ENCODE results near the gene ZNF669.

Gene ZNF669

GRCh38 chr1:247111700-247112478, 7.7 kb upstream of the ZNF669 start:
- DNase-seq (ENCODE audit: low read depth, low spot score): no peak
- Histone ChIP-seq H3K36me3 (ENCODE audit: control insufficient read depth, insufficient read depth, low read length) (no peaks in the 10 kb centered on the region), H3K27me3 (ENCODE audit: control insufficient read depth, insufficient read depth, low read length) (peaks cover 4% of the 10 kb centered on the region), H3K27ac (ENCODE audit: low read length) (no peak overlapping the region), H3K4me3 (ENCODE audit: low read length) (peak overlapping the region; percentile 67; the same call in 1 of the 2 replicates), H3K9me3 (ENCODE audit: control insufficient read depth, insufficient read depth, low read length) (no peaks in the 10 kb centered on the region), H3K4me1 (ENCODE audit: control insufficient read depth, insufficient read depth, low read length) (no peaks in the 10 kb centered on the region; the same call in none of the 2 replicates)
- no CpG with 5 or more reads among the region's 78 CpGs for WGBS (ENCODE audit: insufficient coverage, insufficient read length)

DNA sequence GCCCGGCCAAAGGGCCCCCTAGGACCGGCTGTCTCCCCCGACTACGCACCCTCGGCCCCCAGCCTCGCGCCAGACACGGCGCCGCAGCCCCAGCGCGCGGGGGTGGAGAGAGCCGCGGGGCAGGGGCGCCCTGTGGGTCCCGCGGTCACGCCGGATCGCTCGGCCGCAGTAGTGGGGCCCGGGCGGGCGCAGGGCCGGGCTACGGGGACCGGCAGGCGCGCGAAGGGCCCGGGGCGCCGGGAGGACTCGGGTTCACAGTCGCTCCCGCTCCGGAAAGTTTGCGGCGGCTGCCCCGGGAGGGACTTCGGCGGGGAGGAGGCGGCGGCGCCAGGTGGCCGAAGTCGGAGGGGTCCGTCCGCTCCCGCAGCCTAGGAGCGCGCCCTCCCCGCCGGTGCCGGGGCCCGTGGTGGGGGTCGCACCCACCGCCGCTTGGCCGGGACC, 7.1 kb upstream of the ZNF669 start:
- H3K27ac ChIP-seq (ENCODE audit: low read length): no peak overlapping the region
- H3K4me3 ChIP-seq (ENCODE audit: low read length): peak overlapping the region; percentile 67; the same call in 1 of the 2 replicates

GRCh38 chr1:247110627-247111258, 6.6 kb upstream of the ZNF669 start:
- Histone ChIP-seq H3K4me3 (ENCODE audit: low read length) (peak overlapping the region; percentile 67; the same call in 1 of the 2 replicates), H3K4me1 (ENCODE audit: control insufficient read depth, insufficient read depth, low read length) (no peaks in the 10 kb centered on the region; the same call in none of the 2 replicates), H3K27me3 (ENCODE audit: control insufficient read depth, insufficient read depth, low read length) (peaks cover 4% of the 10 kb centered on the region), H3K36me3 (ENCODE audit: control insufficient read depth, insufficient read depth, low read length) (no peaks in the 10 kb centered on the region), H3K27ac (ENCODE audit: low read length) (no peak overlapping the region), H3K9me3 (ENCODE audit: control insufficient read depth, insufficient read depth, low read length) (no peaks in the 10 kb centered on the region)
- no CpG with 5 or more reads among the region's 30 CpGs for WGBS (ENCODE audit: insufficient coverage, insufficient read length)
- no peak for DNase-seq (ENCODE audit: low read depth, low spot score)

More for the DNA sequence above, 7.1 kb upstream of the ZNF669 start:
- H3K9me3 ChIP-seq (ENCODE audit: control insufficient read depth, insufficient read depth, low read length): no peaks in the 10 kb centered on the region
- no CpG with 5 or more reads among the region's 62 CpGs for WGBS (ENCODE audit: insufficient coverage, insufficient read length)
- DNase-seq (ENCODE audit: low read depth, low spot score): no peak
- H3K4me1 ChIP-seq (ENCODE audit: control insufficient read depth, insufficient read depth, low read length): no peaks in the 10 kb centered on the region; the same call in none of the 2 replicates
- H3K27me3 ChIP-seq (ENCODE audit: control insufficient read depth, insufficient read depth, low read length): peaks cover 4% of the 10 kb centered on the region
- no peaks in the 10 kb centered on the region for H3K36me3 ChIP-seq (ENCODE audit: control insufficient read depth, insufficient read depth, low read length)

DNA sequence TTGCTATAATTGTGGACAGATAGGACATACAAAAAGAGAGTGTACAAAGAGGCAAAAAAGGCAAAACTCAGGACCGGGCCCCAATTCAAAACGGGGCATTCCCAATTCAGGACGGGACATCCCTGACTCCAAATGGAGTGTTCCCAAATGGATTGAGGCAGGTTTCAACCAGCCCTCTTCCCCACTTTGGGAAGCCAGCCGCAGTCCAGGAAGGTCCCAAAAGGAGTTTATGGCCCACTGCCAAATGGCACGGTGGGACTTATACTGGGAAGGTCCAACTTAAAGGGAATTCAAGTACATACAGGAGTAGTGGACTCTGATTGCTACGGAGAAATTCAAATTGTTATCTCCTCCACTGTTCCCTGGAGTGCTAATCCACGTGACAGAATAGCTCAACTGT, 3.5 kb upstream of the ZNF669 start:
- Histone ChIP-seq H3K9me3 (ENCODE audit: control insufficient read depth, insufficient read depth, low read length) (no peaks in the 10 kb centered on the region), H3K4me3 (ENCODE audit: low read length) (no peak overlapping the region), H3K27ac (ENCODE audit: low read length) (no peak overlapping the region), H3K27me3 (ENCODE audit: control insufficient read depth, insufficient read depth, low read length) (peaks cover 4% of the 10 kb centered on the region), H3K4me1 (ENCODE audit: control insufficient read depth, insufficient read depth, low read length) (peaks cover 3% of the 10 kb centered on the region), H3K36me3 (ENCODE audit: control insufficient read depth, insufficient read depth, low read length) (no peaks in the 10 kb centered on the region)
- DNase-seq (ENCODE audit: low read depth, low spot score): no peak
- WGBS (ENCODE audit: insufficient coverage, insufficient read length): no CpG with 5 or more reads among the region's 7 CpGs

DNA sequence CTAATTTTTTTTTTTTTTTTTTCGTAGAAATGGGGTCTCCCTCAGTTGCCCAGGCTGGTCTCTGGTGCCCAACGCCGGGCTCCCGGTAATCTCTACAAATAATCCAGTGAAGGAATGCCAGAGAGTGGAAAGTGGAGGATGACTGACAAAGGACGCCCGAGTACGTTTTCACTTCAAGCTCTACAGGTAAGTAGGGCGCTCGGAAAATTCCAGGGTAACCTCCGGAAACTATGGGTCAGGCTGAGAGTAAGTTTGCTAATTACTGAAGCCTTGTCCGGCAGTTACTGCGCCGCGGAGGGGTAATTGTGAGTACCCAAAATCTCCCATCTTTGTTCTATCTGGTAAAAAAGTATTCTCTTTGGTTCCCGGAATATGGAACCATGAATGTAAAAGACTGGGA, 1.8 kb upstream of the ZNF669 start:
- Histone ChIP-seq H3K4me3 (ENCODE audit: low read length) (no peak overlapping the region), H3K4me1 (ENCODE audit: control insufficient read depth, insufficient read depth, low read length) (peaks cover 3% of the 10 kb centered on the region; the same call in 1 of the 2 replicates), H3K27me3 (ENCODE audit: control insufficient read depth, insufficient read depth, low read length) (peaks cover 4% of the 10 kb centered on the region), H3K36me3 (ENCODE audit: control insufficient read depth, insufficient read depth, low read length) (peaks cover 1% of the 10 kb centered on the region; the same call in 1 of the 2 replicates), H3K9me3 (ENCODE audit: control insufficient read depth, insufficient read depth, low read length) (no peaks in the 10 kb centered on the region), H3K27ac (ENCODE audit: low read length) (no peak overlapping the region)
- no peak for DNase-seq (ENCODE audit: low read depth, low spot score)
- WGBS (ENCODE audit: insufficient coverage, insufficient read length): no CpG with 5 or more reads among the region's 15 CpGs

- Histone ChIP-seq H3K4me3 (ENCODE audit: low read length) (no peak overlapping the region), H3K9me3 (ENCODE audit: control insufficient read depth, insufficient read depth, low read length) (no peaks in the 10 kb centered on the region), H3K36me3 (ENCODE audit: control insufficient read depth, insufficient read depth, low read length) (peaks cover 7% of the 10 kb centered on the region; the same call in 1 of the 2 replicates), H3K27ac (ENCODE audit: low read length) (no peak overlapping the region), H3K4me1 (ENCODE audit: control insufficient read depth, insufficient read depth, low read length) (peaks cover 3% of the 10 kb centered on the region; the same call in 1 of the 2 replicates), H3K27me3 (ENCODE audit: control insufficient read depth, insufficient read depth, low read length) (no peaks in the 10 kb centered on the region)
- no CpG with 5 or more reads among the region's 13 CpGs for WGBS (ENCODE audit: insufficient coverage, insufficient read length)
- no peak for DNase-seq (ENCODE audit: low read depth, low spot score)
Measured at GRCh38 chr1:247104965-247105364, 809 bp upstream of the ZNF669 start.

GRCh38 chr1:247102381-247102780, 1.8 kb downstream of the ZNF669 start:
- H3K4me1 ChIP-seq (ENCODE audit: control insufficient read depth, insufficient read depth, low read length): peaks cover 3% of the 10 kb centered on the region; the same call in 1 of the 2 replicates
- H3K27ac ChIP-seq (ENCODE audit: low read length): no peak overlapping the region
- whole genome bisulfite sequencing (ENCODE audit: insufficient coverage, insufficient read length): no CpG with 5 or more reads among the region's 1 CpG
- H3K9me3 ChIP-seq (ENCODE audit: control insufficient read depth, insufficient read depth, low read length): no peaks in the 10 kb centered on the region
- no peak for DNase-seq (ENCODE audit: low read depth, low spot score)
- H3K27me3 ChIP-seq (ENCODE audit: control insufficient read depth, insufficient read depth, low read length): no peaks in the 10 kb centered on the region
- H3K4me3 ChIP-seq (ENCODE audit: low read length): no peak overlapping the region
- peaks cover 7% of the 10 kb centered on the region; the same call in 1 of the 2 replicates for H3K36me3 ChIP-seq (ENCODE audit: control insufficient read depth, insufficient read depth, low read length)

DNA sequence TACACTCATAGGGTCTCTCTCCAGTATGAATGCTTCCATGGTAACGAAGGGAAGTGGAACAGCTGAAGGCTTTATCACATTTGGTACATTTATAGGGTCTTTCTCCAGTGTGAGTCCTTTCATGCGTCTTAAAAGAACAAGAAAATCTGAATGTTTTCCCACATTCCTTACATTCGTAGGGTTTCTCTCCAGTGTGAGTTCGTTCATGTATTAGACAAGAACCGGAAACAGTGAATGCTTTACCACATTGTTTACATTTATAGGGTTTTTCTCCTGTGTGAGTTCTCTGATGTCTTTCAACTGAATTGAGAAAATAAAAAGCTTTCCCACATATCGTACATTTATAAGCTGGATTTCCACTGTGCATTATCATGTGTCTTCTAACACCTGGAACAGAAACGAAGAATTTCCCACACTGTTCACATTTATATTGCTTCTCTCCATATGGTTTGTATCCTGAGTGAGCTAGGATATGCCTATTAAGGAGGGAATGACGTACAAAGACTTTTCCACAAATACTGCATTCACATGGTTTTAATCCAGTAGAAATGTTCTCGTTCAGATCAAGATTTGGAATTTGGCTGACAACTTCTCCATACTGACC, 3.4 kb downstream of the ZNF669 start:
- WGBS (ENCODE audit: insufficient coverage, insufficient read length): no CpG with 5 or more reads among the region's 9 CpGs
- DNase-seq (ENCODE audit: low read depth, low spot score): no peak
- no peaks in the 10 kb centered on the region for H3K27me3 ChIP-seq (ENCODE audit: control insufficient read depth, insufficient read depth, low read length)

DNA sequence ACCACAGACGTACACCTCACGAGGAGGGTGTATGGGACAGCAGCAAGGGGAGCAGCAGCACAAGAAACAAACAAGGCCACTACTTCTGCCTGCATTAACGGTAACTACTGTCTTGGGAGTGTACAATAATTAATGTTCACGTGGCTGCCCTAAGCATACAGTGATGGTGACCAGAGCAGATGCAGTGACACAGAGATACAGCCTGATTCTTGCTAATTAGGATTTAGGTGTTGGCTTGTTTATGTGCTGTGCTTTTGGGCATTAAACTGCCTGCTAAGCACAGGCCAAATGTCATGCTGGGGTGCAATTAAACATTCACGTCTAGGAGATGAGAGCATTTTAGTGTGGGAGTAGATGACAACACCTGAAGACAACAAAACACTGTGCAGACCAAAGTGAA, 7.2 kb downstream of the ZNF669 start:
- H3K9me3 ChIP-seq (ENCODE audit: control insufficient read depth, insufficient read depth, low read length): no peaks in the 10 kb centered on the region
- H3K4me3 ChIP-seq (ENCODE audit: low read length): no peak overlapping the region
- H3K27me3 ChIP-seq (ENCODE audit: control insufficient read depth, insufficient read depth, low read length): no peaks in the 10 kb centered on the region
- DNase-seq (ENCODE audit: low read depth, low spot score): no peak
- H3K4me1 ChIP-seq (ENCODE audit: control insufficient read depth, insufficient read depth, low read length): no peaks in the 10 kb centered on the region
- H3K27ac ChIP-seq (ENCODE audit: low read length): no peak overlapping the region
- WGBS (ENCODE audit: insufficient coverage, insufficient read length): no CpG with 5 or more reads among the region's 5 CpGs
- peaks cover 7% of the 10 kb centered on the region; the same call in 1 of the 2 replicates for H3K36me3 ChIP-seq (ENCODE audit: control insufficient read depth, insufficient read depth, low read length)

More for the DNA sequence above, 3.4 kb downstream of the ZNF669 start:
- H3K4me3 ChIP-seq (ENCODE audit: low read length): no peak overlapping the region
- peaks cover 3% of the 10 kb centered on the region; the same call in 1 of the 2 replicates for H3K4me1 ChIP-seq (ENCODE audit: control insufficient read depth, insufficient read depth, low read length)
- H3K9me3 ChIP-seq (ENCODE audit: control insufficient read depth, insufficient read depth, low read length): no peaks in the 10 kb centered on the region
- no peak overlapping the region for H3K27ac ChIP-seq (ENCODE audit: low read length)
- H3K36me3 ChIP-seq (ENCODE audit: control insufficient read depth, insufficient read depth, low read length): peaks cover 7% of the 10 kb centered on the region; the same call in 1 of the 2 replicates

GRCh38 chr1:247096544-247096943, 7.6 kb downstream of the ZNF669 start:
- Histone ChIP-seq H3K9me3 (ENCODE audit: control insufficient read depth, insufficient read depth, low read length) (no peaks in the 10 kb centered on the region), H3K4me1 (ENCODE audit: control insufficient read depth, insufficient read depth, low read length) (no peaks in the 10 kb centered on the region), H3K36me3 (ENCODE audit: control insufficient read depth, insufficient read depth, low read length) (peaks cover 7% of the 10 kb centered on the region; the same call in 1 of the 2 replicates), H3K27me3 (ENCODE audit: control insufficient read depth, insufficient read depth, low read length) (no peaks in the 10 kb centered on the region), H3K27ac (ENCODE audit: low read length) (no peak overlapping the region), H3K4me3 (ENCODE audit: low read length) (no peak overlapping the region)
- DNase-seq (ENCODE audit: low read depth, low spot score): no peak
- no CpG with 5 or more reads among the region's 5 CpGs for WGBS (ENCODE audit: insufficient coverage, insufficient read length)
